DND-41 (cell line): ENCODE results near the gene TAGLN3.

Experiments
- EZH2 ChIP-seq: IDR thresholded peaks from 3 replicates; pipeline ENCODE4 v1.6.1; 2012; ENCODE audit warnings: borderline replicate concordance, low read depth, mild to moderate bottlenecking, moderate library complexity, low read length, inconsistent platforms; ENCODE audit not compliant: severe bottlenecking
- TF ChIP-seq, protein P1 (sequence below): IDR thresholded peaks from 2 replicates; pipeline ENCODE4 v1.5.1; 2012; ENCODE audit warnings: borderline replicate concordance, low read length, moderate library complexity, mild to moderate bottlenecking; ENCODE audit not compliant: poor library complexity, severe bottlenecking; ENCODE audit errors: extremely low read depth

DNA sequence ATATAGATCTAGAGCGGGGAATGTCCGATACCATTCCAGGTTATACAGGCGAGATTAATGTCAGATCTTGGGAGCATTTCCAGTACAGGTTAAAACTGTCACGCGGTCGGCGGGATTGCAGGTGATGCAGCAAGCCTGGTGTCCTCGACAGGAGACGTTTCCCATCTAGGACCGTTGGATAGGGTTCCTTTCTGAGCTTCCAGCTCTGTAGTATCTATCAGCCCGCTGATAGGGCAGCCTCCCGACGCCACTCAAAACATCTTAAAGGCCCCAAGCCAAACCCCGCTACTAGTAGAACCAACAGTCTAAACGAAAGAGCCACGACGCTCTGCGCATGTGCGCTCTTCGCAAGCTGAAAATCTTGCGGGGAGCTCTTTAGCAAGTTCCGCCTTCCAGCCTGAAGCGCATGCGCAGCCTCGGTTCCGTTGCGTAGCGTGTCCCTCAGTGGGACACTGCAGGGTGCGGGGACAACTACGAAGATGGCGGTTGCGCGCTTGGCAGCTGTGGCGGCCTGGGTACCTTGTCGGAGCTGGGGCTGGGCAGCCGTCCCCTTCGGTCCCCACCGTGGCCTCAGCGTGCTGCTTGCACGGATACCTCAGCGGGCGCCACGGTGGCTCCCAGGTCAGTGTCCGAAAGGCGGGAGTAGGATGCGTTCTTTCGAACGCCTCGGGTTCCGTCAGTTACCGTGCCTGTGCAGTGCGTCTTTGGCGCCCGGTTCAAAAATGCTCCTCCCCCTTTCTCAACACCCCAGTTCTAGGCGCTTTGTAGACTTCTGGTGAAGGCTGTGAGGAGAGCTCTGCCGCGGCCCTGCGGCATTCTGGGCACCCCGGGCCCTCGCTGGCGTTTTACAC, 19.9 kb upstream of the TAGLN3 start, which contains the start of gene ABHD10:
- TF ChIP-seq, protein P1, sequence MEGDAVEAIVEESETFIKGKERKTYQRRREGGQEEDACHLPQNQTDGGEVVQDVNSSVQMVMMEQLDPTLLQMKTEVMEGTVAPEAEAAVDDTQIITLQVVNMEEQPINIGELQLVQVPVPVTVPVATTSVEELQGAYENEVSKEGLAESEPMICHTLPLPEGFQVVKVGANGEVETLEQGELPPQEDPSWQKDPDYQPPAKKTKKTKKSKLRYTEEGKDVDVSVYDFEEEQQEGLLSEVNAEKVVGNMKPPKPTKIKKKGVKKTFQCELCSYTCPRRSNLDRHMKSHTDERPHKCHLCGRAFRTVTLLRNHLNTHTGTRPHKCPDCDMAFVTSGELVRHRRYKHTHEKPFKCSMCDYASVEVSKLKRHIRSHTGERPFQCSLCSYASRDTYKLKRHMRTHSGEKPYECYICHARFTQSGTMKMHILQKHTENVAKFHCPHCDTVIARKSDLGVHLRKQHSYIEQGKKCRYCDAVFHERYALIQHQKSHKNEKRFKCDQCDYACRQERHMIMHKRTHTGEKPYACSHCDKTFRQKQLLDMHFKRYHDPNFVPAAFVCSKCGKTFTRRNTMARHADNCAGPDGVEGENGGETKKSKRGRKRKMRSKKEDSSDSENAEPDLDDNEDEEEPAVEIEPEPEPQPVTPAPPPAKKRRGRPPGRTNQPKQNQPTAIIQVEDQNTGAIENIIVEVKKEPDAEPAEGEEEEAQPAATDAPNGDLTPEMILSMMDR = no peak
- TF ChIP-seq EZH2 = no peak
